H9 (cell line): ENCODE measurements around the gene EPHA4. TPM values are rescaled to one million over a fixed set of nuclear protein-coding genes. Genes with fewer than 3 reads are reported as not detected.

Source experiments
- DNase-seq: peaks from one replicate; pipeline ENCODE4 v3.0.0-alpha.2; 2017
- H2AFZ ChIP-seq: one replicate; pipeline ENCODE4 v1.6.1; 2013; ENCODE audit warnings: mild to moderate bottlenecking, low read length, control low read depth, moderate library complexity
- H2AK5ac ChIP-seq: 2 replicates; pipeline ENCODE4 v1.6.1; 2013; ENCODE audit warnings: low read length, control low read depth, mixed read lengths; ENCODE audit not compliant: insufficient read length
- H2BK120ac ChIP-seq: one replicate; pipeline ENCODE4 v1.6.1; 2013; ENCODE audit warnings: low read depth, mild to moderate bottlenecking, low read length, control low read depth, inconsistent platforms; ENCODE audit not compliant: poor library complexity, severe bottlenecking
- H2BK12ac ChIP-seq: 2 replicates; pipeline ENCODE4 v1.6.1; 2013; ENCODE audit warnings: low read length, control low read depth, mixed read lengths, low read depth; ENCODE audit not compliant: insufficient read length
- H2BK15ac ChIP-seq: 2 replicates; pipeline ENCODE4 v1.6.1; 2013; ENCODE audit warnings: low read depth, low read length, control low read depth
- H2BK20ac ChIP-seq: one replicate; pipeline ENCODE4 v1.6.1; 2013; ENCODE audit warnings: low read depth, mild to moderate bottlenecking, low read length, control low read depth, inconsistent platforms; ENCODE audit not compliant: poor library complexity, severe bottlenecking
- H2BK5ac ChIP-seq: 2 replicates; pipeline ENCODE4 v1.6.1; 2013; ENCODE audit warnings: low read length, control low read depth, mixed read lengths; ENCODE audit not compliant: insufficient read length
- H3K14ac ChIP-seq: 2 replicates; pipeline ENCODE4 v1.6.1; 2013; ENCODE audit warnings: low read length, control low read depth; ENCODE audit not compliant: insufficient read depth
- H3K18ac ChIP-seq: 2 replicates; pipeline ENCODE4 v1.6.1; 2013; ENCODE audit warnings: low read depth, mild to moderate bottlenecking, mixed read lengths, low read length, control low read depth; ENCODE audit not compliant: insufficient read length
- H3K23ac ChIP-seq: 2 replicates; pipeline ENCODE4 v1.6.1; 2013; ENCODE audit warnings: low read length, control low read depth, mixed read lengths, low read depth; ENCODE audit not compliant: insufficient read length
- H3K23me2 ChIP-seq: 2 replicates; pipeline ENCODE4 v1.6.1; 2013; ENCODE audit warnings: low read depth, mild to moderate bottlenecking, mixed read lengths, low read length, control low read depth; ENCODE audit not compliant: insufficient read length, poor library complexity, severe bottlenecking
- H3K27ac ChIP-seq: 2 replicates; pipeline ENCODE4 v1.5.1; 2013; ENCODE audit warnings: low read length, control low read depth, mixed read lengths, low read depth; ENCODE audit not compliant: insufficient read length
- H3K27me3 ChIP-seq: 2 replicates; pipeline ENCODE4 v1.6.1; 2013; ENCODE audit warnings: low read length, control low read depth, inconsistent platforms; ENCODE audit not compliant: insufficient read depth
- H3K4ac ChIP-seq: 2 replicates; pipeline ENCODE4 v1.6.1; 2013; ENCODE audit warnings: low read depth, mild to moderate bottlenecking, control low read depth, inconsistent platforms, low read length, moderate library complexity
- H3K4me1 ChIP-seq: 2 replicates; pipeline ENCODE4 v1.6.1; 2013; ENCODE audit warnings: low read length, control low read depth, inconsistent platforms; ENCODE audit not compliant: insufficient read depth
- H3K4me2 ChIP-seq: 2 replicates; pipeline ENCODE4 v1.6.1; 2013; ENCODE audit warnings: low read length, control low read depth, mixed read lengths; ENCODE audit not compliant: insufficient read length, insufficient read depth
- H3K56ac ChIP-seq: 2 replicates; pipeline ENCODE4 v1.6.1; 2013; ENCODE audit warnings: low read depth, mild to moderate bottlenecking, mixed read lengths, low read length, control low read depth; ENCODE audit not compliant: insufficient read length
- H3K79me1 ChIP-seq: 2 replicates; pipeline ENCODE4 v1.6.1; 2013; ENCODE audit warnings: low read depth, mild to moderate bottlenecking, moderate library complexity, low read length, control low read depth, inconsistent platforms; ENCODE audit not compliant: insufficient read depth, poor library complexity, severe bottlenecking
- H3K79me2 ChIP-seq: 2 replicates; pipeline ENCODE4 v1.6.1; 2013; ENCODE audit warnings: low read length, control low read depth, inconsistent platforms; ENCODE audit not compliant: insufficient read depth
- H3K9ac ChIP-seq: 2 replicates; pipeline ENCODE4 v1.6.1; 2013; ENCODE audit warnings: low read length, control low read depth, mixed read lengths; ENCODE audit not compliant: insufficient read length; ENCODE audit errors: extremely low read depth
- H3K9me3 ChIP-seq: one replicate; pipeline ENCODE4 v1.6.1; 2013; ENCODE audit warnings: low read depth, low read length, inconsistent platforms; ENCODE audit not compliant: control insufficient read depth
- H3T11ph ChIP-seq: one replicate; pipeline ENCODE4 v1.6.1; 2013; ENCODE audit warnings: mild to moderate bottlenecking, low read length, control low read depth, inconsistent platforms
- H4K20me1 ChIP-seq: one replicate; pipeline ENCODE4 v1.6.1; 2013; ENCODE audit not compliant: control insufficient read depth, insufficient read length, insufficient read depth
- H4K5ac ChIP-seq: 2 replicates; pipeline ENCODE4 v1.6.1; 2013; ENCODE audit warnings: low read depth, mild to moderate bottlenecking, mixed read lengths, low read length, control low read depth; ENCODE audit not compliant: insufficient read length
- H4K8ac ChIP-seq: replicated peaks from 2 replicates; pipeline ENCODE4 v1.6.1; 2013; ENCODE audit warnings: low read length, control low read depth, mixed read lengths, low read depth; ENCODE audit not compliant: insufficient read length
- H4K91ac ChIP-seq: 2 replicates; pipeline ENCODE4 v1.6.1; 2013; ENCODE audit warnings: low read depth, mild to moderate bottlenecking, moderate library complexity, mixed read lengths, low read length, control low read depth; ENCODE audit not compliant: insufficient read length
- H3K27ac Mint-ChIP-seq, 3 experiments: 2 replicates in 2 of 3; 3 replicates in 1 of 3; pipeline ENCODE4 v1.8.0; 2020 to 2021; ENCODE audit warnings: mixed read lengths in 3 of 3, mild to moderate bottlenecking in 1 of 3, moderate library complexity in 1 of 3
- H3K27me3 Mint-ChIP-seq: 2 replicates; pipeline ENCODE4 v1.8.0; 2021; ENCODE audit warnings: low read depth, mild to moderate bottlenecking, moderate library complexity, mixed read lengths
- H3K36me3 Mint-ChIP-seq, 3 experiments: 2 replicates in 2 of 3; 3 replicates in 1 of 3; pipeline ENCODE4 v1.8.0; 2020 to 2021; ENCODE audit warnings: low read depth in 3 of 3, mixed read lengths in 3 of 3; ENCODE audit not compliant: insufficient read depth in 1 of 3
- H3K4me1 Mint-ChIP-seq, 2 experiments: 2 replicates each; pipeline ENCODE4 v1.8.0; 2020; ENCODE audit warnings: mixed read lengths in 2 of 2
- H3K4me3 Mint-ChIP-seq, 2 experiments: 2 replicates in 1 of 2; 3 replicates in 1 of 2; pipeline ENCODE4 v1.8.0; 2020 to 2021; ENCODE audit warnings: mild to moderate bottlenecking in 2 of 2, mixed read lengths in 2 of 2, moderate library complexity in 1 of 2
- H3K9me3 Mint-ChIP-seq, 2 experiments: 2 replicates in 1 of 2; 3 replicates in 1 of 2; pipeline ENCODE4 v1.8.0; 2020; ENCODE audit warnings: mild to moderate bottlenecking in 2 of 2, mixed read lengths in 2 of 2, moderate library complexity in 1 of 2
- CTCF ChIP-seq: fragments of 200-600 bp; sonication (generic); conservative IDR thresholded peaks from 3 replicates; pipeline ENCODE4 v1.8.0; 2021; ENCODE audit warnings: antibody characterized with exemption, mild to moderate bottlenecking
- WGBS: extraction: QIAGEN DNeasy Blood & Tissue Kit; methylation state at CpG from one replicate; pipeline ENCODE4 v1.1.7; 2013; ENCODE audit warnings: missing lambda C conversion rate, low lambda C conversion rate, mixed read lengths; ENCODE audit not compliant: insufficient read length; ENCODE audit errors: extremely low coverage; 5-methylcytosine and 5-hydroxymethylcytosine counted together
- total RNA-seq: library from RNA; stranded (reverse); gene quantifications from 2 replicates; pipeline ENCODE4 v1.2.1, GENCODE V29; 2021

Gene EPHA4
- total RNA-seq, 1 experiment from 2014 or later: 25.1 TPM

GRCh38 chr2:221477714-221478484 is 94.2 kb downstream of the EPHA4 start:
- Histone ChIP-seq H3K27ac (no peak overlapping the region), H3K79me1 (no peaks in the 10 kb centered on the region), H4K20me1 (no peaks in the 10 kb centered on the region), H3K9me3 (no peaks in the 10 kb centered on the region), H3K18ac (no peak overlapping the region), H4K5ac (no peak overlapping the region), H2AK5ac (no peak overlapping the region), H3K14ac (no peak overlapping the region), H2AFZ (no peak overlapping the region), H2BK120ac (no peak overlapping the region), H3K4me1 (peaks cover 3% of the 10 kb centered on the region; the same call in 1 of the 2 replicates), H2BK15ac (no peak overlapping the region), H3K56ac (no peak overlapping the region), H3K4me2 (no peak overlapping the region), H3K27me3 (no peaks in the 10 kb centered on the region), H2BK12ac (no peak overlapping the region), H2BK20ac (no peak overlapping the region), H3K23me2 (no peaks in the 10 kb centered on the region), H3K79me2 (no peaks in the 10 kb centered on the region), H3K9ac (no peak overlapping the region), H3T11ph (no peak overlapping the region), H2BK5ac (no peak overlapping the region), H3K23ac (no peak overlapping the region), H4K8ac (no peak overlapping the region), H4K91ac (no peak overlapping the region), H3K4ac (no peak overlapping the region)
- no peaks in the 10 kb centered on the region for H3K9me3 Mint-ChIP-seq
- WGBS: no CpG with 5 or more reads among the region's 8 CpGs
- peaks cover 18 to 21% of the 10 kb centered on the region in 2 experiments for H3K4me1 Mint-ChIP-seq
- H3K36me3 Mint-ChIP-seq: peaks cover 0 to 10% (median 0%) of the 10 kb centered on the region in 3 experiments; a peak in 3 of 7 replicates
- TF ChIP-seq CTCF: no peak
- DNase-seq: no peak
- H3K27ac Mint-ChIP-seq: no peak overlapping the region
- H3K27me3 Mint-ChIP-seq: peaks cover 11% of the 10 kb centered on the region
- no peak overlapping the region for H3K4me3 Mint-ChIP-seq
